Measurements from ENCODE around the gene CISH.

DNA sequence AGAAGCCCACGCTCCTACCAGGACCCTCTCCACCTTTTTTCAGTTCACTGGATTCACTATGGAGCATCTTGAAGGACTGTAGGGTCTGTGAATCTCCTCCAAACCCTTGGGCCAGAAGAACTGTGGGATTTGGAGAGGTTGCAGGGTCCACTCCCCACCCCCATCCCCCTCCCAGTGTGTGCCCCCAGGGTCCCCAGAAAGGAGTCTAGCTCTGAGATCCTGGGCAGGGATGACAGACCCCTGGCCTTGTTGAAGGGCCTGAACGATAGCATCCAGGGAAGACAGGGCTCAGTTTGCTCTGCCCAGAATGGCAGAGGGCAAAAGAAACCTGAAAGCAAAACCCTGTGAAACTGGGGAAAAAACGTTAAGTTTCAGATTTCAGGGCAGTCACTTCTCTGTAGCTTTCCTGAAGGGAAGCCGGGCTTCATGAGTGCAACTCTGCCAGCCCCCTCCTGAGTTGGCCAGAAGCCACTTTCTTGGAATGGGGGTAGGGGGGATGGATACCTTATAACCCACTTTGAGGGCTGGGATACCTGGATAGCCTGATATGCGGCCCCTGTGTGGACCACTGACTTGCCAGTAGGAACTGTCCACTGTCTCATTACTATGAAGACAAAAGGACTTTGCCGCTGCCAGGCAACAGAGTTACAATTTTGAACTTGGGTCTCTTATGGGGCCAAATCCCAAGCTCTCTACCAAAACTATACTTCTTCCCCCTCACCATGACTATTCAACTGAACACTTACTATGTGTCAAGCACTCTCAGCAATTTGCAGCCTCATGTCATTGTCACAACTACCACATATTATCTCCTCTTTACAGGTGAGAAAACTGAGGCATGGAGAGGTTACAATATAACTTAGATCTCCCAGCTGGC lies 1.6 kb upstream of the CISH start:
- no peak for TF ChIP-seq POLR2A (IDR thresholded peaks at IDR 0.05; ENCODE audit: extremely low read depth, insufficient read length)
- TF ChIP-seq, protein P1, sequence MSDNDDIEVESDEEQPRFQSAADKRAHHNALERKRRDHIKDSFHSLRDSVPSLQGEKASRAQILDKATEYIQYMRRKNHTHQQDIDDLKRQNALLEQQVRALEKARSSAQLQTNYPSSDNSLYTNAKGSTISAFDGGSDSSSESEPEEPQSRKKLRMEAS (IDR thresholded peaks at IDR 0.05; ENCODE audit: low read depth, low read length) = no peak
- TF ChIP-seq, protein P2, sequence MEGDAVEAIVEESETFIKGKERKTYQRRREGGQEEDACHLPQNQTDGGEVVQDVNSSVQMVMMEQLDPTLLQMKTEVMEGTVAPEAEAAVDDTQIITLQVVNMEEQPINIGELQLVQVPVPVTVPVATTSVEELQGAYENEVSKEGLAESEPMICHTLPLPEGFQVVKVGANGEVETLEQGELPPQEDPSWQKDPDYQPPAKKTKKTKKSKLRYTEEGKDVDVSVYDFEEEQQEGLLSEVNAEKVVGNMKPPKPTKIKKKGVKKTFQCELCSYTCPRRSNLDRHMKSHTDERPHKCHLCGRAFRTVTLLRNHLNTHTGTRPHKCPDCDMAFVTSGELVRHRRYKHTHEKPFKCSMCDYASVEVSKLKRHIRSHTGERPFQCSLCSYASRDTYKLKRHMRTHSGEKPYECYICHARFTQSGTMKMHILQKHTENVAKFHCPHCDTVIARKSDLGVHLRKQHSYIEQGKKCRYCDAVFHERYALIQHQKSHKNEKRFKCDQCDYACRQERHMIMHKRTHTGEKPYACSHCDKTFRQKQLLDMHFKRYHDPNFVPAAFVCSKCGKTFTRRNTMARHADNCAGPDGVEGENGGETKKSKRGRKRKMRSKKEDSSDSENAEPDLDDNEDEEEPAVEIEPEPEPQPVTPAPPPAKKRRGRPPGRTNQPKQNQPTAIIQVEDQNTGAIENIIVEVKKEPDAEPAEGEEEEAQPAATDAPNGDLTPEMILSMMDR (IDR thresholded peaks at IDR 0.05; ENCODE audit: low read depth, low read length) = no peak
- no peak for TF ChIP-seq MYC (IDR thresholded peaks at IDR 0.05; ENCODE audit: low read depth, low read length)

Data from NB4 (cell line).